Gastrocnemius medialis (tissue), 4 donors: ENCODE results near the gene FBXL7.

Experiments used
- CTCF ChIP-seq, 5 experiments: fragments of 450-650 bp in 3 of 5; fragments of 200-600 bp in 2 of 5; sonication (generic) in 2 of 5; IDR thresholded peaks in 4 of 5; conservative IDR thresholded peaks in 1 of 5; 1 replicate in 4 of 5; 2 replicates in 1 of 5; pipeline ENCODE4 v1.5.1; 2016 to 2019; ENCODE audit warnings: antibody characterized with exemption in 5 of 5, mild to moderate bottlenecking in 3 of 5, moderate library complexity in 3 of 5
- POLR2A ChIP-seq, 2 donors: fragments of 450-650 bp; IDR thresholded peaks; one replicate each; pipeline ENCODE4 v1.6.1; 2017; ENCODE audit warnings: antibody characterized with exemption in 2 of 2, mild to moderate bottlenecking in 2 of 2, moderate library complexity in 2 of 2

DNA sequence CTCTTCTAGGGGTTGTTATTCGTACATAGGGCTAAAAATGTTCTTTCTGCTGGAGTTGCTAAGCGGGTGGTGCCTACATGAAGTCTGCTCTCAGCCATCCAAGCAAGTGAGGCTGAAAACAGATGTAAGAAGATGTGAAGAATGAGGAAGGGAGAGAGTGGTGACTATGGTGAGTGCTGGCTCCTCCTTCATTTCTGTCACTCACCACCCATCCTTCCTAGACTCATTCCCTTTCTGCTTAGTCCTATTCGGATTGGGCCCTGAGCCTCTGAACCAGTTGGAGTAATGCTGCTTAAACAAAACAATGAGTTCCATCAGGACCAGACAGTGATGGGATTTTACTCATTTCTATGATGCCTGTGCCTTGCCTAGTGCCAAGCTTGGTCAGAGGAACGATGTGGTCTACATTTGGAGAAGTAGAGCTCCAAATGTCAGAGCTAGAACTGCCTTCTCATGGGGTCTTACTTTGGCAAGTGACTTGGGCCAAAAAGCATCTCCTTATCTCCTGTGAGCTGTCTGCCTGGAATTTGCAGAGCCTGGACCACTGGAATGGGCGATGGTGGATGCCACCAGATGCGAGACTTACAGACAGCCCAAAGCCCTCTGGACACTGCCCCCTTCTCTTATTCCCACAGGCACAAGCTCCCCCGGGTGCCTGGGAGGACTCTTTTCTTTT, 192.9 kb downstream of the FBXL7 start:
- TF ChIP-seq CTCF (IDR thresholded peaks at IDR 0.05 in 4 of 5, conservative IDR thresholded peaks at IDR 0.05 in 1 of 5) (no peak), POLR2A (IDR thresholded peaks at IDR 0.05) (no peak)
